DMS 273 (cell line): Measurements from ENCODE around the gene GIPC3.

Source experiments
- DNase-seq: peaks from one replicate; lab custom pipeline; 2025; ENCODE audit not compliant: unreplicated experiment; lab: John Stamatoyannopoulos, UW

Gene GIPC3

DNA sequence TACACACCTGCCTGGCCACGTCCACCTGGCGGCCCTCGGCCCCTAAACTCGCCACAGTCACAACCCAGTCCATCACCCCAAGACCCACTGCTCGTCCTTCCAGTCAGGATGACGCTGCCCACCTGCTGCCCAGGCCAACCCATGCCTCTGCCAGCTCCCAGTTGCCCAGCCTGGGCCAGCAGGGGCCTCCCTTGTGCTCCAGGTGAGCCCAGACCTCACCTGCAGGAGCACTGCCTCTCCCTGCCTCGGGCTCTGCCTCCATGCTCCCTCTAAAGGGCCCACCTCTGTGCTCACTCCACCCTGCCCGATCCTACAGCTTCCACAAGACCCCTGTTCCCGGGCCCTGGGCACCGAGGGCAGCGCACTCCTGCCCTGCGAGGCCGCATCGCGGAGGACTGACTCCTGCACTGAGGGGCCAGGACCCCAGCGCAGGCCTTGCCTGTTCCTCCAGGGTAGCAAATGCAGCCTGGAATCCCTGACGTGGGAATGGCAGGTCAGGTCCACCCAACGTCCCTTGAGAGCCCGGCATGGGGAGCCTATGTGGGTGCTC is 49.3 kb downstream of the GIPC3 start:
- DNase-seq: no peak

DNA sequence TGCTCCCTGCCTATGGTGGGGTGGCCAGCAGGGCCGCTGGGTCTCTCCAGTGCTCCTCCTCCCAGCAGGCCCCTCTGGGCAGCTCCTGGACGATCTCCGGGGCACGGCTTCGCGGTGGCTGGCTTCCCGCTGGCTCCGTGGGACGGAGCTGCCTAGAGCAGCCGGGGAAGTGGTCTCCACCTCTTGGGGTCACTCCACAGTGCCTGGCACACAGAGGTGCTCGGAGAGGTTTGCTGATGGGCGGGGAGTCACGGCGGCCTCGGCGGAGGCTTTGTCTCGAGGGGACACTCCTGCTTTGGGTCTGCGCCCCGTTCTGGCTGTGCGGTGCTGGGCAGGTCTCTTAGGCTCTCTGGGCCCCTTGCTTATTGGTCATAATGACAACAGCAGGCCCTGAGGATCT is 51.2 kb downstream of the GIPC3 start:
- no peak for DNase-seq

DNA sequence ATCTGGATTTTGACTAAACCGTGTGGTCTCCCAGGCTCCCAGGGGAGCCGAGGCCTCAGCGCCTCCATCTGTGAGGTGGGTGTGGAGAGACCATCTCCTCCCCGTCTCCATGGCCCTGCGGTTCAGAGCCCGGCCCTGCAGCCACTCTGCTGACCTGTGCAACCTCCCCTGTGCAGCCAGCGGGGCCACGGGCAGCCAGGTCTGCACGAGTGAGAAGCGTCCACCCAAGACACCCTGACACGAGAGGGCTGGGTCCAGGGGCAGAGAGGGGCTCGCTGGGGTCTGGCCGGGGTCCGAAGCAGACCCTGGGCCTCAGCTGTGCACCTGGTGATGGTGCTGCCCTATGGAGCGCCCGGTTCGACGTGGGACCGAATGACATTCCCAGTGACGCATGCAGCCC is 51.7 kb downstream of the GIPC3 start:
- DNase-seq: no peak

DNA sequence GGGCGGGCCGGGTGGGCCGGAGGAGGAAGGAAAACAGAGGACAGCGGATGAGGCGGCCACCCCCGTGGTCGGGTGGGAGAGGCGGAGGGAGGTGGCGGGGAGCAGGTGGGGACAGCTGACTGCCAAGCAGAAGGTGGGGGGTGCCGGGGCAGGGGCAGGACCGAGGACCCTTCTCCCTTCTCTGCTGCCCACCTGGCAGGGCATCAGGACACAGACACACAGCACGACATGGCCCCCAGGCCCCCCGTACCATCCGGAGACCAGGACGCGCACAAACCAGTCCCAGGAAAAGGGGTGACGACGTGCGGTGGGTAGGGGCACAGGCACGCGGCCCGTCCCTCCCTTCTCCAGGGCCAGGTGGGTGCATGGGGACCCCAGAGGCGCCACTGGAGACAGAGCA is 52.3 kb downstream of the GIPC3 start:
- DNase-seq: no peak

DNA sequence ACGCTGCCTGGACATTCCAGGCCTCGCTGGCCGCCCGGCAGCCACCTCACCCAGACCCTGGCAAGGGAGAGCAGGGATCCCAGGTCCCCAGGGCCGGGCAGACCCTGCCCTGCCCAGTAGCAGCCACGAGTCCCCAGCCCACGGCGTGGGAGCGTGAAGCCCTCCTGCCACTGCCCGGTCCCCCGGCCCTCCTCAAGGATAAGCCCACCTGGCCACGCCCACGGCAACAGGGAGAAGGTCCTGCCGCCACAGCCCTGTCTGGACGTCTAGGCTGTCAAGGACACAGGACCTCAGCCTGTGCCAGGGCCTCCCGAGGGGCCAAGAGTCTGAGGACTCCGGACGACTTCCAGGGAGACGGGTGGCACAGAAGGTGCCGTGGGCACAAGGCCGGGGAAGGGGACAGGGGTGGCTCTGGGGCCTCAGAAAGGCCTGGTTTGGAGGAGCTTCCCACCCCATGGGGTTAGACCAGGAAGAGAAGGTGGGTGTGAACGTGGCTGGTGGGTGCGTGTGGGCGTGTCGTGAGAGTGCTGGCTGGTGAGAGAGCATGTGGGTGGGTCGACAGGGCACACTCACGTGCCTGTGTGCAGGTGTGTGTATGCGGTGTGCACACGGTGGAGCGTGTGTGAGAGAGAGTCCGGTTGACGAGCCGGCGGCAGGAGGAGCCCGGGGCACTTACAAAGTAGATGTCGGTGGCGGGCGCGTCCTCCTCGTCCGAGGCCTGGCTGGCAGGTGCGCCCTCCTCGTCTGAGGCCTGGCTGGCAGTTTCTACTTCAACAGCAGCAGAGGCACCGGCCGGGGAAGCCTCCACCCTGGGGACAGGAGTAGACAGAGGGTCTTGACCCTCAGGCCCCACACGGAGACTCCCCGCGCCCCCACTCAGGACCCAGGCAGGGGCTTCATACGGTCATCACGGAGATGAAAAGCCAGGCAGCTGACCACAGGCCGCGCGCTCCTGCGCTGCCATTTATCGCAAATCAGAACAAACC is 53.2 kb downstream of the GIPC3 start:
- DNase-seq: no peak

DNA sequence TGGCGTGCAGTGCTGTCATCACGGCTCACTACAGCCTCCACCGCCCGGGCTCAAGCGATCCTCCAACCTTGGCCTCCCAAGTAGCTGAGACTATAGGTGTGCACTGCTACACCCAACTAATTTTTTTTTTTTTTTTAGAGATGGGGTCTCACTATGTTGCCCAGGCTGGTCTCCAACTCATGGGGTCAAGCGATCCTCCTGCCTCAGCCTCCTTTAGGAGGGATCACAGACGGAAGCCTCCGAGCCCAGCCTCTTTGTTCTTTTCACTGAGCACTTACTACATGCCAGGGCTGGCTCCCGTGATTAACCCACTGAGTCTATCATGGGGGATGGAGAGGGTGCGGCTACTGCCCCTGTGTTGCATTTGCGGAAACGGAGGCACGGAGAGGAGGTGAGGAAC is 54.2 kb downstream of the GIPC3 start:
- no peak for DNase-seq

DNA sequence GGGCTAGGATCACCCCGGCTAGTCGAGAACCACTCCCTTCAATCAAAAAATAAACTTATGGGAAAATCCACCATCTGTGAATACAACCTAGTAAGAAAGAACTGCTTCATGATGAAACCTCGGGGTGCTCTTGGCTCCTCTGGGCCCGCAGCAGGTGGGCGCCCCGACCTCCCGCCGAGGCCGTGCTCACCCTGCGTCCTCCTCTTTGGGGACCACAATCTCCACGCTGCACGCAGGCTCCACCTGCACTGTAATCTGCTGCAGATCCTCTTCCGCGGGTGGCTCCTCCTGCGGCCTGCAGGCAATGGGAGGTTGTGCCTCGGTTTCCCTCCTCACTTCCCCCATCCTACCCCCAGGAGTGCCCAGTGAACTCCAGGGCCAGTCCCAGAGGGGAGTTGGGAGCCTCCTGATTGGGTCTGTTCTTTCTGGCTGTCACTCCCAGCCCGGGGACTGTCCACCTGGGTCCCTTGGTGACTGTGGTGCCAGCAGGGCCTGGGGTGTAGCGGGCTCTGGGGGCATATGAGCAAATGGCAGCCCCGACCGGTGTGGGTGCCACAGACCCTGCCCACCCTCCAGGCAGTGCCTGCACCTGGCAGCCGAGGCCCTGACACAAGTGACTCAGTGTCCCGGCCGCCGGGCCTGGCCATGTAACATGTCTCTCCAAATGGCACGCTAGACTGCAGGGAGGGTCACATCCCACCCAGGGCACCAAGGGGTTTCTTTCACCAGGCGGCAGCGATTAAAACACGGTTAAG is 56.4 kb downstream of the GIPC3 start:
- DNase-seq: no peak

DNA sequence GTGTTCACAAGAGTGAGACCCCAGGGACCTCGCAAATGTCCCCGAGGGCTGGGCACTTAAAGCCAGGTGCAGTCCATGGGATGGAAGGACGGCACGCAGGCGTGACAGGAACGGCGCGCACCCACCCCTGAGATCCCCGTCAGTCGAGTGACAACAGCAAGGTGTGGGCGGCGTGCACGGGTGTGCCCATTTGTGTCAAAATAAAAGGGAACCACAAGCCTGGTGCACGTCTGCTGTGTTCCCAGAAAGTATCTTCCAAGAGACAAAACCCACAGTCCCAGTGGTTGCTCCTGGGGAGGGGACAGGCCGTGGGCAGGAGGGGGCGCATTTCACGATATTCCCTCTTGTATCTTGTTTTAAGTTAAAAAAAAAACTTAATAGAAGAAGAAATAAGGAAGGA is 57.0 kb downstream of the GIPC3 start:
- no peak for DNase-seq
